Right ventricle myocardium superior (tissue), 1 donor: ENCODE results near the gene IL1RAPL2. TPM values are rescaled to one million over a fixed set of nuclear protein-coding genes. Genes with fewer than 3 reads are reported as not detected.
"Not testable (repeated sequence)": the region's sequence is repeated elsewhere in the genome, so short reads cannot be mapped to it uniquely, and the experiment has no call there.

Source experiments
- ATAC-seq: fragments of 200-7000 bp; cut with Tn5 transposase; one replicate; pipeline ENCODE4 v1.9.1; 2020; ENCODE audit warnings: mild to moderate bottlenecking; ENCODE audit not compliant: poor library complexity
- DNase-seq: peaks from one replicate; pipeline ENCODE4 v3.0.0-alpha.2; 2020
- intact Hi-C: fragments of 100-400 bp; cut with DNase I; formaldehyde crosslinking; loops from one replicate; pipeline ENCODE4 v1.11.2; 2022
- long read RNA-seq: library from polyadenylated mRNA; unstranded; transcript quantifications from one replicate; pipeline ENCODE4 v2.0.0, GENCODE V29; 2021
- total RNA-seq: library from RNA; stranded (reverse); fragmentation: NEBNext Ultra II Directional; extraction: Animal tissue kit (Norgen Biotek cat#: 25700); gene quantifications from one replicate; pipeline ENCODE4 v1.2.1, GENCODE V29; 2021
- donor health status: DM: no; HTN: yes; CAD: no; lungs with severe emphysema.

Gene IL1RAPL2
- total RNA-seq, result not detected
- long read RNA-seq, result 0 reads

GRCh38 chrX:104565791-104566680, at the start of gene IL1RAPL2:
Gene IL1RAPL2 (plus strand): TSS chrX:104566199.
- DNase-seq, result no peak
- peak; percentile 58 for ATAC-seq
- intact Hi-C loops, result no loop called here

- ATAC-seq, result no peak
- no peak for DNase-seq
- intact Hi-C loops, result no loop called here
Observed at GRCh38 chrX:104522386-104522785, 43.6 kb upstream of the IL1RAPL2 start.

- DNase-seq, result no peak
- ATAC-seq, result no peak
- intact Hi-C loops, result no loop called here
Observed at GRCh38 chrX:104523858-104524257, 42.1 kb upstream of the IL1RAPL2 start.

GRCh38 chrX:104539081-104539480, 26.9 kb upstream of the IL1RAPL2 start:
- no peak for DNase-seq
- no peak for ATAC-seq
- intact Hi-C loops, result no loop called here

- DNase-seq, intact Hi-C loops, ATAC-seq: not testable (repeated sequence)
Observed at GRCh38 chrX:104542447-104542846, 23.6 kb upstream of the IL1RAPL2 start.

GRCh38 chrX:104564335-104564734, 1.7 kb upstream of the IL1RAPL2 start:
- DNase-seq (no peak), ATAC-seq (no peak)
- intact Hi-C loops, result no loop called here

- ATAC-seq (no peak), DNase-seq (no peak)
- intact Hi-C loops, result no loop called here
Observed at GRCh38 chrX:104564921-104565703, 887 bp upstream of the IL1RAPL2 start.

GRCh38 chrX:104566681-104567501, 892 bp downstream of the IL1RAPL2 start:
- intact Hi-C loops, result no loop called here
- no peak for ATAC-seq

GRCh38 chrX:104567506-104567905, 1.5 kb downstream of the IL1RAPL2 start:
- intact Hi-C loops, result no loop called here
- DNase-seq (no peak), ATAC-seq (no peak)

More at GRCh38 chrX:104566681-104567501, 892 bp downstream of the IL1RAPL2 start:
- DNase-seq, result no peak

GRCh38 chrX:104568304-104568915, 2.4 kb downstream of the IL1RAPL2 start:
- DNase-seq (no peak), ATAC-seq (no peak)
- intact Hi-C loops, result no loop called here

- intact Hi-C loops, result no loop called here
- no peak for ATAC-seq
- no peak for DNase-seq
Observed at GRCh38 chrX:104618106-104618895, 52.3 kb downstream of the IL1RAPL2 start.

GRCh38 chrX:104621781-104622180, 55.8 kb downstream of the IL1RAPL2 start:
- ATAC-seq (no peak), DNase-seq (no peak)
- intact Hi-C loops, result no loop called here

- ATAC-seq (no peak), DNase-seq (no peak)
- intact Hi-C loops, result no loop called here
Observed at GRCh38 chrX:104641176-104641575, 75.2 kb downstream of the IL1RAPL2 start.

- intact Hi-C loops, result no loop called here
- DNase-seq (no peak), ATAC-seq (no peak)
Observed at GRCh38 chrX:104647084-104647483, 81.1 kb downstream of the IL1RAPL2 start.

- intact Hi-C loops, result no loop called here
- ATAC-seq, result peak; percentile 38
- DNase-seq, result no peak
Observed at GRCh38 chrX:104659005-104659744, 93.2 kb downstream of the IL1RAPL2 start.

GRCh38 chrX:104660092-104660491, 94.1 kb downstream of the IL1RAPL2 start:
- ATAC-seq, result no peak
- DNase-seq, result no peak
- intact Hi-C loops, result no loop called here

GRCh38 chrX:104662694-104663093, 96.7 kb downstream of the IL1RAPL2 start:
- ATAC-seq (no peak), DNase-seq (no peak)
- intact Hi-C loops, result no loop called here
